IMR-90 (cell line): Measurements from ENCODE around the gene CLEC7A. TPM values are rescaled to one million over a fixed set of nuclear protein-coding genes. Genes with fewer than 3 reads are reported as not detected.

Experiments used
- ATAC-seq: fragments of 200-7000 bp; cut with Tn5 transposase; 2 replicates; pipeline ENCODE4 v1.9.1; 2020; ENCODE audit warnings: low read depth, mild to moderate bottlenecking, moderate library complexity
- BruUV-seq: library from RNA; stranded (reverse); fragments of 400-500 nt; replicated peaks from 2 replicates; lab custom pipeline; 2021; lab: Mats Ljungman, UMichigan
- CTCF ChIA-PET: fragments of 300-600 bp; formaldehyde crosslinking; extraction: SDS; loops from one replicate; lab custom pipeline; 2021; ENCODE audit warnings: antibody characterized with exemption; lab: Yijun Ruan, JAX
- POLR2A ChIA-PET: fragments of 300-600 bp; sonication (Branson Sonifier 250); formaldehyde crosslinking; loops from one replicate; lab custom pipeline; 2022; ENCODE audit warnings: antibody characterized with exemption; ENCODE audit not compliant: unreplicated experiment; lab: Charles Lee
- DNase-seq: peaks from one replicate; pipeline ENCODE4 v3.0.0; 2013
- H2AFZ ChIP-seq: replicated peaks from 2 replicates; pipeline ENCODE3; 2013; ENCODE audit warnings: low read length, mild to moderate bottlenecking; ENCODE audit not compliant: poor library complexity
- H2AK5ac ChIP-seq: 2 replicates; pipeline ENCODE4 v1.6.1; 2013; ENCODE audit warnings: low read depth, low read length, inconsistent platforms
- H2AK9ac ChIP-seq: replicated peaks from 2 replicates; pipeline ENCODE3; 2013; ENCODE audit warnings: mild to moderate bottlenecking, low read depth, low read length, moderate library complexity; ENCODE audit not compliant: poor library complexity
- H2BK120ac ChIP-seq: 2 replicates; pipeline ENCODE4 v1.6.1; 2013; ENCODE audit warnings: low read depth, low read length, inconsistent platforms
- H2BK15ac ChIP-seq: 3 replicates; pipeline ENCODE4 v1.6.1; 2013; ENCODE audit warnings: low read depth, low read length, inconsistent platforms
- H2BK20ac ChIP-seq: 2 replicates; pipeline ENCODE4 v1.6.1; 2013; ENCODE audit warnings: low read depth, mild to moderate bottlenecking, inconsistent platforms, low read length, moderate library complexity
- H2BK5ac ChIP-seq: 2 replicates; pipeline ENCODE4 v1.6.1; 2013; ENCODE audit warnings: mild to moderate bottlenecking, low read depth, low read length, inconsistent platforms; ENCODE audit not compliant: poor library complexity, severe bottlenecking
- H3K14ac ChIP-seq: replicated peaks from 2 replicates; pipeline ENCODE4 v1.6.1; 2013; ENCODE audit warnings: low read depth, low read length, inconsistent platforms
- H3K18ac ChIP-seq: 2 replicates; pipeline ENCODE4 v1.6.1; 2013; ENCODE audit warnings: low read depth, low read length, control low read depth
- H3K23ac ChIP-seq: 2 replicates; pipeline ENCODE4 v1.6.1; 2013; ENCODE audit warnings: low read depth, low read length, inconsistent platforms
- H3K27ac ChIP-seq: 2 replicates; pipeline ENCODE4 v1.5.1; 2013; ENCODE audit warnings: mild to moderate bottlenecking, control low read depth, low read length; ENCODE audit not compliant: insufficient read depth
- H3K27me3 ChIP-seq: 2 replicates; pipeline ENCODE4 v1.6.1; 2013; ENCODE audit warnings: low read length; ENCODE audit not compliant: control insufficient read depth, insufficient read depth
- H3K36me3 ChIP-seq: 2 replicates; pipeline ENCODE4 v1.6.1; 2013; ENCODE audit warnings: low read length, mixed read lengths; ENCODE audit not compliant: control insufficient read depth, insufficient read depth
- H3K4ac ChIP-seq: 2 replicates; pipeline ENCODE4 v1.6.1; 2013; ENCODE audit warnings: low read depth, low read length, inconsistent platforms
- H3K4me1 ChIP-seq: 2 replicates; pipeline ENCODE4 v1.6.1; 2013; ENCODE audit warnings: low read length, mixed read lengths; ENCODE audit not compliant: control insufficient read depth, insufficient read depth
- H3K4me2 ChIP-seq: 2 replicates; pipeline ENCODE4 v1.6.1; 2013; ENCODE audit warnings: low read depth, mild to moderate bottlenecking, control low read depth, low read length, moderate library complexity
- H3K4me3 ChIP-seq: 2 replicates; pipeline ENCODE4 v1.5.1; 2013; ENCODE audit warnings: low read depth, mild to moderate bottlenecking, control low read depth, low read length, moderate library complexity; ENCODE audit not compliant: insufficient read depth
- H3K56ac ChIP-seq: 2 replicates; pipeline ENCODE4 v1.6.1; 2013; ENCODE audit warnings: low read length, inconsistent platforms; ENCODE audit not compliant: insufficient read depth; ENCODE audit errors: extremely low read depth
- H3K79me1 ChIP-seq, 2 experiments: 2 replicates each; pipeline ENCODE4 v1.6.1; 2013; ENCODE audit warnings: low read length in 2 of 2, inconsistent platforms in 1 of 2, low read depth in 1 of 2
- H3K9ac ChIP-seq: 2 replicates; pipeline ENCODE4 v1.6.1; 2013; ENCODE audit warnings: low read depth, low read length, control low read depth
- H3K9me1 ChIP-seq: 2 replicates; pipeline ENCODE4 v1.6.1; 2013; ENCODE audit warnings: low read length, inconsistent platforms; ENCODE audit not compliant: insufficient read depth
- H3K9me3 ChIP-seq: 2 replicates; pipeline ENCODE4 v1.6.1; 2013; ENCODE audit warnings: low read length; ENCODE audit not compliant: control insufficient read depth, insufficient read depth
- H4K20me1 ChIP-seq: 2 replicates; pipeline ENCODE4 v1.6.1; 2013; ENCODE audit warnings: low read length, inconsistent platforms; ENCODE audit not compliant: insufficient read depth
- H4K5ac ChIP-seq: 2 replicates; pipeline ENCODE4 v1.6.1; 2013; ENCODE audit warnings: mild to moderate bottlenecking, low read depth, low read length, control low read depth
- H4K8ac ChIP-seq, 2 experiments: 2 replicates each; pipeline ENCODE4 v1.6.1; 2013; ENCODE audit warnings: low read depth in 2 of 2, low read length in 2 of 2, control low read depth in 1 of 2, inconsistent platforms in 1 of 2
- H4K91ac ChIP-seq: 2 replicates; pipeline ENCODE4 v1.6.1; 2013; ENCODE audit warnings: low read depth, low read length, inconsistent platforms; ENCODE audit not compliant: insufficient read depth
- BHLHE40 ChIP-seq: fragments of 150-350 bp; IDR thresholded peaks from 2 replicates; pipeline ENCODE4 v1.6.1; 2016; ENCODE audit warnings: mild to moderate bottlenecking, low read depth, low read length
- CEBPB ChIP-seq: IDR thresholded peaks from 2 replicates; pipeline ENCODE4 v1.6.1; 2012; ENCODE audit warnings: low read depth, low read length, improper control_type of control experiment
- CHD1 ChIP-seq: IDR thresholded peaks from 2 replicates; pipeline ENCODE4 v1.6.1; 2012; ENCODE audit warnings: low read depth, low read length, improper control_type of control experiment
- FOS ChIP-seq: fragments of 150-350 bp; IDR thresholded peaks from 2 replicates; pipeline ENCODE4 v1.6.1; 2016; ENCODE audit warnings: low read depth, low read length
- MAFK ChIP-seq: IDR thresholded peaks from 2 replicates; pipeline ENCODE4 v1.6.1; 2012; ENCODE audit warnings: low read depth, low read length, improper control_type of control experiment
- MAZ ChIP-seq: IDR thresholded peaks from 2 replicates; pipeline ENCODE4 v1.6.1; 2012; ENCODE audit warnings: low read depth, mild to moderate bottlenecking, low read length, improper control_type of control experiment, moderate library complexity, borderline replicate concordance
- MXI1 ChIP-seq: IDR thresholded peaks from 2 replicates; pipeline ENCODE4 v1.6.1; 2012; ENCODE audit warnings: low read depth, mild to moderate bottlenecking, low read length, moderate library complexity, borderline replicate concordance
- NFE2L2 ChIP-seq: fragments of 150-350 bp; IDR thresholded peaks from 2 replicates; pipeline ENCODE4 v1.6.1; 2016; ENCODE audit warnings: low read depth, mild to moderate bottlenecking, low read length
- POLR2A ChIP-seq: IDR thresholded peaks from 2 replicates; pipeline ENCODE4 v1.6.1; 2012; ENCODE audit warnings: mild to moderate bottlenecking, low read depth, low read length
- RAD21 ChIP-seq: IDR thresholded peaks from 2 replicates; pipeline ENCODE4 v1.6.1; 2012; ENCODE audit warnings: low read length, improper control_type of control experiment
- RCOR1 ChIP-seq: IDR thresholded peaks from 2 replicates; pipeline ENCODE4 v1.6.1; 2012; ENCODE audit warnings: mild to moderate bottlenecking, low read length, improper control_type of control experiment; ENCODE audit not compliant: insufficient replicate concordance
- RFX5 ChIP-seq: IDR thresholded peaks from 2 replicates; pipeline ENCODE4 v1.8.0; 2012; ENCODE audit warnings: low read depth, mild to moderate bottlenecking, low read length, moderate library complexity
- SMC3 ChIP-seq: fragments of 150-350 bp; IDR thresholded peaks from 2 replicates; pipeline ENCODE4 v1.6.1; 2016; ENCODE audit warnings: low read depth, mild to moderate bottlenecking, antibody characterized with exemption, low read length, moderate library complexity
- WGBS, 2 experiments: methylation state at CpG; one replicate each; pipeline versions ENCODE4 v1.1.5 to v1.1.7; 2013; ENCODE audit warnings: missing lambda C conversion rate in 2 of 2; ENCODE audit not compliant: insufficient read length in 1 of 2; ENCODE audit errors: extremely low coverage in 2 of 2; 5-methylcytosine and 5-hydroxymethylcytosine counted together
- dilution Hi-C: fragments of 300-500 bp; cut with HindIII; formaldehyde crosslinking; loops from one replicate; pipeline ENCODE4 v1.14.3; 2018; ENCODE audit warnings: low sequenced_read_pairs; ENCODE audit not compliant: unreplicated experiment
- in situ Hi-C: fragments of 300-500 bp; cut with MboI; formaldehyde crosslinking; loops from 3 replicates; pipeline ENCODE4 v1.14.3; 2019; ENCODE audit warnings: low sequenced_read_pairs, inconsistent platforms, mixed read lengths
- intact Hi-C: fragments of 100-400 bp; cut with micrococcal nuclease; formaldehyde crosslinking; loops from 2 replicates; pipeline ENCODE4 v1.10.0; 2022
- polyA plus RNA-seq, 3 experiments: library from polyadenylated mRNA; depleted of rRNA; stranded (reverse); fragments of >200 nt; gene quantifications; 2 replicates each; pipeline ENCODE4 v1.2.3, GENCODE V29; 2012; ENCODE audit warnings: low replicate concordance in 1 of 3
- total RNA-seq: library from RNA; depleted of rRNA; stranded (reverse); fragments of >200 nt; gene quantifications from 2 replicates; pipeline ENCODE4 v1.2.3, GENCODE V29; 2012
- TF ChIP-seq, protein P1 (sequence below): fragments of 150-350 bp; IDR thresholded peaks from 2 replicates; pipeline ENCODE4 v1.6.1; 2016; ENCODE audit warnings: low read depth, mild to moderate bottlenecking, low read length, moderate library complexity, borderline replicate concordance
- TF ChIP-seq, protein P2 (sequence below): fragments of 150-350 bp; IDR thresholded peaks from 2 replicates; pipeline ENCODE4 v1.6.1; 2017; ENCODE audit warnings: mild to moderate bottlenecking, antibody characterized with exemption, low read length, low read depth
- TF ChIP-seq, protein P3 (sequence below): conservative IDR thresholded peaks from 2 replicates; pipeline ENCODE4 v1.5.1; 2012; ENCODE audit warnings: mild to moderate bottlenecking, low read depth, low read length, improper control_type of control experiment

CLEC7A gene
- total and polyA plus RNA-seq, 2 of the 4 experiments (the other 2 are of a cell fraction) = not detected

DNA sequence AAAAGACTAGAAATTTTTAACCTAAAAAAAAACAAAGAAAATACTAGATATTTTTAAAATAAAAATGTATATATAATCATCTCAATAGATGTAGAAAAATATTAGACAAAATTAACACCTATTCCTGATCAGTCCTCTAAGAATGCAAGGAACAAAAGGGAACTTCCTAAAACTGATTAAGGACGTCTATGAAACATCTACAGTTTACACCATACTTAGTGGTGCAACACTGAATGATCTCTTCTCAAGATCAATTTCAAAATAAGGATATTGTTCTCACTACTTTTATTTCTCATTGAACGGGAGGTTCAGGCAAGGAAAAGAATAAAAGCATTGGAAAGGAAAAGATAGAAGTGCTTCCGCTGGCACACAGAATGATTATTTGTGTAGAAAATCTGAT lies 26.0 kb upstream of the CLEC7A start:
- H3K14ac ChIP-seq = no peak overlapping the region
- H4K20me1 ChIP-seq = no peaks in the 10 kb centered on the region
- H3K9me1 ChIP-seq = no peaks in the 10 kb centered on the region
- ATAC-seq = no peak
- TF ChIP-seq BHLHE40 (no peak), FOS (no peak), MAFK (no peak), RCOR1 (no peak), MXI1 (no peak), POLR2A (no peak), RFX5 (no peak), CHD1 (no peak), NFE2L2 (no peak), MAZ (no peak), SMC3 (no peak), RAD21 (no peak), CEBPB (no peak)
- TF ChIP-seq, protein P1, sequence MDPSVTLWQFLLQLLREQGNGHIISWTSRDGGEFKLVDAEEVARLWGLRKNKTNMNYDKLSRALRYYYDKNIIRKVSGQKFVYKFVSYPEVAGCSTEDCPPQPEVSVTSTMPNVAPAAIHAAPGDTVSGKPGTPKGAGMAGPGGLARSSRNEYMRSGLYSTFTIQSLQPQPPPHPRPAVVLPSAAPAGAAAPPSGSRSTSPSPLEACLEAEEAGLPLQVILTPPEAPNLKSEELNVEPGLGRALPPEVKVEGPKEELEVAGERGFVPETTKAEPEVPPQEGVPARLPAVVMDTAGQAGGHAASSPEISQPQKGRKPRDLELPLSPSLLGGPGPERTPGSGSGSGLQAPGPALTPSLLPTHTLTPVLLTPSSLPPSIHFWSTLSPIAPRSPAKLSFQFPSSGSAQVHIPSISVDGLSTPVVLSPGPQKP = no peak
- TF ChIP-seq, protein P2, sequence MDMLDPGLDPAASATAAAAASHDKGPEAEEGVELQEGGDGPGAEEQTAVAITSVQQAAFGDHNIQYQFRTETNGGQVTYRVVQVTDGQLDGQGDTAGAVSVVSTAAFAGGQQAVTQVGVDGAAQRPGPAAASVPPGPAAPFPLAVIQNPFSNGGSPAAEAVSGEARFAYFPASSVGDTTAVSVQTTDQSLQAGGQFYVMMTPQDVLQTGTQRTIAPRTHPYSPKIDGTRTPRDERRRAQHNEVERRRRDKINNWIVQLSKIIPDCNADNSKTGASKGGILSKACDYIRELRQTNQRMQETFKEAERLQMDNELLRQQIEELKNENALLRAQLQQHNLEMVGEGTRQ = no peak
- TF ChIP-seq, protein P3, sequence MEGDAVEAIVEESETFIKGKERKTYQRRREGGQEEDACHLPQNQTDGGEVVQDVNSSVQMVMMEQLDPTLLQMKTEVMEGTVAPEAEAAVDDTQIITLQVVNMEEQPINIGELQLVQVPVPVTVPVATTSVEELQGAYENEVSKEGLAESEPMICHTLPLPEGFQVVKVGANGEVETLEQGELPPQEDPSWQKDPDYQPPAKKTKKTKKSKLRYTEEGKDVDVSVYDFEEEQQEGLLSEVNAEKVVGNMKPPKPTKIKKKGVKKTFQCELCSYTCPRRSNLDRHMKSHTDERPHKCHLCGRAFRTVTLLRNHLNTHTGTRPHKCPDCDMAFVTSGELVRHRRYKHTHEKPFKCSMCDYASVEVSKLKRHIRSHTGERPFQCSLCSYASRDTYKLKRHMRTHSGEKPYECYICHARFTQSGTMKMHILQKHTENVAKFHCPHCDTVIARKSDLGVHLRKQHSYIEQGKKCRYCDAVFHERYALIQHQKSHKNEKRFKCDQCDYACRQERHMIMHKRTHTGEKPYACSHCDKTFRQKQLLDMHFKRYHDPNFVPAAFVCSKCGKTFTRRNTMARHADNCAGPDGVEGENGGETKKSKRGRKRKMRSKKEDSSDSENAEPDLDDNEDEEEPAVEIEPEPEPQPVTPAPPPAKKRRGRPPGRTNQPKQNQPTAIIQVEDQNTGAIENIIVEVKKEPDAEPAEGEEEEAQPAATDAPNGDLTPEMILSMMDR = no peak
- no peak overlapping the region for H2AK9ac ChIP-seq
- no peaks in the 10 kb centered on the region for H3K9me3 ChIP-seq
- no peak for DNase-seq
- H2BK20ac ChIP-seq = no peak overlapping the region
- no peak overlapping the region for H3K23ac ChIP-seq
- H2AFZ ChIP-seq = no peak overlapping the region
- peaks cover 8% of the 10 kb centered on the region for H3K4me1 ChIP-seq
- H3K27me3 ChIP-seq = no peaks in the 10 kb centered on the region
- dilution Hi-C loops (no loop called here), intact Hi-C loops (no loop called here), in situ Hi-C loops (no loop called here)
- no CpG with 5 or more reads among the region's 3 CpGs for WGBS, 2 experiments
- no peak overlapping the region for H4K5ac ChIP-seq
- no peak overlapping the region for H3K4me2 ChIP-seq
- H4K8ac ChIP-seq = no peak overlapping the region
- ChIA-PET POLR2A (interaction anchor here (0.7 kb wide), 1 partner anchor 58 kb away, joined by 9 read pairs; no protein-coding TSS in a partner anchor), CTCF (interaction anchor here (1.0 kb wide), 1 partner anchor 34 kb away, joined by 3 read pairs; no protein-coding TSS in a partner anchor)
- no peak overlapping the region for H3K4me3 ChIP-seq
- no peak overlapping the region for H3K56ac ChIP-seq
- no peak overlapping the region for H3K4ac ChIP-seq
- no peak overlapping the region for H3K18ac ChIP-seq
- no peak overlapping the region for H4K91ac ChIP-seq
- no peak overlapping the region for H2AK5ac ChIP-seq
- H2BK15ac ChIP-seq = no peak overlapping the region
- H2BK5ac ChIP-seq = no peak overlapping the region
- no TSS peak for BruUV-seq
- no peaks in the 10 kb centered on the region for H3K36me3 ChIP-seq
- no peak overlapping the region for H3K27ac ChIP-seq
- H3K79me1 ChIP-seq = no peaks in the 10 kb centered on the region
- H2BK120ac ChIP-seq = no peak overlapping the region
- no peak overlapping the region for H3K9ac ChIP-seq
